Measurements from ENCODE around the gene ZDHHC15.
"Not testable (repeated sequence)": the region's sequence is repeated elsewhere in the genome, so short reads cannot be mapped to it uniquely, and the experiment has no call there.

GRCh38 chrX:75407153-75407552 is 115.7 kb downstream of the ZDHHC15 start:
- not testable (repeated sequence) for TF ChIP-seq POLR2A, POLR2AphosphoS5 (IDR thresholded peaks at IDR 0.05; ENCODE audit: low read depth, low read length)

All from GM12892 (cell line).